ENCODE results near the gene UBE2E2.

Gene UBE2E2

DNA sequence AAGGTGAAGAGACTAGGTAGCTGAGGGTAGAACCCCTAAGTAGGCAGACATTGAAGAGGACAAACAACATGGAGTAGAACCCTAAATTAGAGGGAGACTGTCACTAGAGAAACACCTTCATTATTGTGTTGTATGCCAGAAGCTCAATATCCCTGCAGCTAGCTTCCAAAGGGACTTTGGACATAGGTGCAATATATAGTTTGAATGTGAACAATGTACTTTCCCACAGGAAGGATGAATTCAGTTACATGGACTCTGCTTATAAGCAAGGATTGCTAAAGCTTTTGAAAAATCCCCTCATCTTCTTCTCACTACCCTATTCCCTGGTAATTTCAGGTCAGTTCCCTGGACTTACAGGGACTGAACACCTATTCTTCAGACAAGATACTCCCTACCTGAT lies 288.9 kb downstream of the UBE2E2 start (continued):
- TF ChIP-seq ATF2 (tag by site-specific recombination; IDR thresholded peaks at IDR 0.05; ENCODE audit: low read depth): no peak
- no peak for TF ChIP-seq GFI1B (tag by site-specific recombination; IDR thresholded peaks at IDR 0.05)
- no peak for TF ChIP-seq ZNF416 (tag by site-specific recombination; IDR thresholded peaks at IDR 0.05)
- no peak for TF ChIP-seq ZIC2 (tag by site-specific recombination; IDR thresholded peaks at IDR 0.05)
- no peak for TF ChIP-seq ZNF776 (tag by site-specific recombination; IDR thresholded peaks at IDR 0.05; ENCODE audit: borderline replicate concordance)
- TF ChIP-seq ZNF214 (tag by site-specific recombination; IDR thresholded peaks at IDR 0.05; ENCODE audit: borderline replicate concordance): no peak
- no peak for TF ChIP-seq ZNF157 (tag by site-specific recombination; IDR thresholded peaks at IDR 0.05)

GRCh38 chr3:23493889-23494288 lies 290.8 kb downstream of the UBE2E2 start:
- Histone ChIP-seq H3K4me1 (ENCODE audit: control insufficient read depth, insufficient read depth, low read length) (peaks cover 11% of the 10 kb centered on the region), H3K27ac (ENCODE audit: extremely low read depth, low read depth, low read length) (no peak overlapping the region), H3K4me3 (ENCODE audit: low read depth, low read length) (no peak overlapping the region), H3K9me3 (ENCODE audit: control insufficient read depth, insufficient read depth, low read depth, low read length) (no peaks in the 10 kb centered on the region), H3K36me3 (ENCODE audit: control insufficient read depth in 2 of 2, insufficient read depth in 1 of 2, low read length in 2 of 2) (no peaks in the 10 kb centered on the region)
- POLR2A ChIA-PET: no interaction called here
- CTCF ChIA-PET: interaction anchor here (0.7 kb wide), 1 partner anchor 71 kb away, joined by 4 read pairs; no protein-coding TSS in a partner anchor
- no peak for TF ChIP-seq ZNF202 (tag by site-specific recombination; IDR thresholded peaks at IDR 0.05; ENCODE audit: borderline replicate concordance)
- TF ChIP-seq PRDM6 (tag by site-specific recombination; IDR thresholded peaks at IDR 0.05): peak; percentile 32; the same call in 1 of the 2 replicates

GRCh38 chr3:23494967-23495366 lies 291.8 kb downstream of the UBE2E2 start:
- H3K36me3 ChIP-seq (ENCODE audit: control insufficient read depth in 2 of 2, insufficient read depth in 1 of 2, low read length in 2 of 2): no peaks in the 10 kb centered on the region
- H3K9me3 ChIP-seq (ENCODE audit: control insufficient read depth, insufficient read depth, low read depth, low read length): no peaks in the 10 kb centered on the region
- no peak overlapping the region for H3K4me3 ChIP-seq (ENCODE audit: low read depth, low read length)
- H3K4me1 ChIP-seq (ENCODE audit: control insufficient read depth, insufficient read depth, low read length): peaks cover 8% of the 10 kb centered on the region
- ChIA-PET POLR2A (no interaction called here), CTCF (no interaction called here)
- H3K27ac ChIP-seq (ENCODE audit: extremely low read depth, low read depth, low read length): peak overlapping the region; percentile 32; the same call in 1 of the 2 replicates
- TF ChIP-seq PRDM6 (tag by site-specific recombination; IDR thresholded peaks at IDR 0.05): peak; percentile 58; the same call in 1 of the 2 replicates
- TF ChIP-seq REPIN1 (tag by site-specific recombination; IDR thresholded peaks at IDR 0.05; ENCODE audit: low read depth): no peak
- peak; percentile 31; the same call in 1 of the 2 replicates for TF ChIP-seq TCF7L2 (IDR thresholded peaks at IDR 0.05; ENCODE audit: borderline replicate concordance, low read depth, low read length)
- TF ChIP-seq ELK4 (IDR thresholded peaks at IDR 0.05; ENCODE audit: borderline replicate concordance, low read depth, low read length): no peak
- TF ChIP-seq OSR2 (tag by site-specific recombination; IDR thresholded peaks at IDR 0.05): peak; percentile 53; the same call in 1 of the 2 replicates
- TF ChIP-seq, protein P1, sequence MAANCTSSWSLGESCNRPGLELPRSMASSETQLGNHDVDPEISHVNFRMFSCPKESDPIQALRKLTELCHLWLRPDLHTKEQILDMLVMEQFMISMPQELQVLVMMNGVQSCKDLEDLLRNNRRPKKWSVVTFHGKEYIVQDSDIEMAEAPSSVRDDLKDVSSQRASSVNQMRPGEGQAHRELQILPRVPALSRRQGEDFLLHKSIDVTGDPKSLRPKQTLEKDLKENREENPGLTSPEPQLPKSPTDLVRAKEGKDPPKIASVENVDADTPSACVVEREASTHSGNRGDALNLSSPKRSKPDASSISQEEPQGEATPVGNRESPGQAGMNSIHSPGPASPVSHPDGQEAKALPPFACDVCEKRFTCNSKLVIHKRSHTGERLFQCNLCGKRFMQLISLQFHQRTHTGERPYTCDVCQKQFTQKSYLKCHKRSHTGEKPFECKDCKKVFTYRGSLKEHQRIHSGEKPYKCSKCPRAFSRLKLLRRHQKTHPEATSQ (tag by site-specific recombination; IDR thresholded peaks at IDR 0.05): no peak
- TF ChIP-seq ZNF354C (tag by site-specific recombination; IDR thresholded peaks at IDR 0.05; ENCODE audit: borderline replicate concordance, low read depth): no peak
- TF ChIP-seq GLI4 (tag by site-specific recombination; IDR thresholded peaks at IDR 0.05): no peak
- no peak for TF ChIP-seq ZNF747 (tag by site-specific recombination; IDR thresholded peaks at IDR 0.05)
- no peak for TF ChIP-seq PBX3 (CRISPR knock-in tag; IDR thresholded peaks at IDR 0.05)
- TF ChIP-seq MEIS1 (CRISPR knock-in tag; IDR thresholded peaks at IDR 0.05; ENCODE audit: borderline replicate concordance): no peak
- no peak for TF ChIP-seq ZNF560 (tag by site-specific recombination; IDR thresholded peaks at IDR 0.05; ENCODE audit: borderline replicate concordance)
- TF ChIP-seq ZNF837 (tag by site-specific recombination; IDR thresholded peaks at IDR 0.05): no peak
- TF ChIP-seq, protein P2, sequence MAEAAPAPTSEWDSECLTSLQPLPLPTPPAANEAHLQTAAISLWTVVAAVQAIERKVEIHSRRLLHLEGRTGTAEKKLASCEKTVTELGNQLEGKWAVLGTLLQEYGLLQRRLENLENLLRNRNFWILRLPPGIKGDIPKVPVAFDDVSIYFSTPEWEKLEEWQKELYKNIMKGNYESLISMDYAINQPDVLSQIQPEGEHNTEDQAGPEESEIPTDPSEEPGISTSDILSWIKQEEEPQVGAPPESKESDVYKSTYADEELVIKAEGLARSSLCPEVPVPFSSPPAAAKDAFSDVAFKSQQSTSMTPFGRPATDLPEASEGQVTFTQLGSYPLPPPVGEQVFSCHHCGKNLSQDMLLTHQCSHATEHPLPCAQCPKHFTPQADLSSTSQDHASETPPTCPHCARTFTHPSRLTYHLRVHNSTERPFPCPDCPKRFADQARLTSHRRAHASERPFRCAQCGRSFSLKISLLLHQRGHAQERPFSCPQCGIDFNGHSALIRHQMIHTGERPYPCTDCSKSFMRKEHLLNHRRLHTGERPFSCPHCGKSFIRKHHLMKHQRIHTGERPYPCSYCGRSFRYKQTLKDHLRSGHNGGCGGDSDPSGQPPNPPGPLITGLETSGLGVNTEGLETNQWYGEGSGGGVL (tag by site-specific recombination; IDR thresholded peaks at IDR 0.05): no peak
- peak; percentile 68 for TF ChIP-seq FEZF1 (tag by site-specific recombination; IDR thresholded peaks at IDR 0.05)

Data from HEK293 (cell line).